Choroid plexus epithelial cell (primary cell): ENCODE data around the gene IGFBP3.

ENCODE experiments used
- DNase-seq: peaks from one replicate; pipeline ENCODE4 v3.0.0-alpha.2; 2010; ENCODE audit warnings: low read depth
- H3K4me3 ChIP-seq: 2 replicates; pipeline ENCODE4 v1.5.1; 2011; ENCODE audit warnings: low read depth, mild to moderate bottlenecking, control low read depth, low read length, moderate library complexity
- TF ChIP-seq, protein P1 (sequence below): conservative IDR thresholded peaks from 2 replicates; pipeline ENCODE4 v1.5.1; 2011; ENCODE audit warnings: low read depth, mild to moderate bottlenecking, control low read depth, inconsistent platforms, low read length, moderate library complexity

The IGFBP3 gene

DNA sequence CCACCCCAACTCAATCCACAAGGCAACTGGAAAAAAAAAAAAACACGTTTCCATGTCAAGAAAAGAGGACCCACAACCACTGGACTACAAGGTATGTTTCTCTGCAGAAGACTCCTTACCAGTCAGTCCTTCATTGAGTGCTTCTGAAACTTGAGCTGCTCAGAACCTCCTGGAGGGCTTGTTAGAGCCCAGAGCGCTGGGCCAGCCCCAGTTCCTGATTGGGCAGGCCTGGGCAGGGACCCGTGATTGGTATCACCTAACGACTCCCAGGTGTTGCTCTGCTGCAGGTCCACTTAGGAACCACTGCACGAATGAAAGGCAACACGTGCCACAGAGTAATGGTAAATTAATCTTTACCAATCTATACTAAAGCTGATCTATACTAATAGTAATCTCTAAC is 47.7 kb downstream of the IGFBP3 start:
- TF ChIP-seq, protein P1, sequence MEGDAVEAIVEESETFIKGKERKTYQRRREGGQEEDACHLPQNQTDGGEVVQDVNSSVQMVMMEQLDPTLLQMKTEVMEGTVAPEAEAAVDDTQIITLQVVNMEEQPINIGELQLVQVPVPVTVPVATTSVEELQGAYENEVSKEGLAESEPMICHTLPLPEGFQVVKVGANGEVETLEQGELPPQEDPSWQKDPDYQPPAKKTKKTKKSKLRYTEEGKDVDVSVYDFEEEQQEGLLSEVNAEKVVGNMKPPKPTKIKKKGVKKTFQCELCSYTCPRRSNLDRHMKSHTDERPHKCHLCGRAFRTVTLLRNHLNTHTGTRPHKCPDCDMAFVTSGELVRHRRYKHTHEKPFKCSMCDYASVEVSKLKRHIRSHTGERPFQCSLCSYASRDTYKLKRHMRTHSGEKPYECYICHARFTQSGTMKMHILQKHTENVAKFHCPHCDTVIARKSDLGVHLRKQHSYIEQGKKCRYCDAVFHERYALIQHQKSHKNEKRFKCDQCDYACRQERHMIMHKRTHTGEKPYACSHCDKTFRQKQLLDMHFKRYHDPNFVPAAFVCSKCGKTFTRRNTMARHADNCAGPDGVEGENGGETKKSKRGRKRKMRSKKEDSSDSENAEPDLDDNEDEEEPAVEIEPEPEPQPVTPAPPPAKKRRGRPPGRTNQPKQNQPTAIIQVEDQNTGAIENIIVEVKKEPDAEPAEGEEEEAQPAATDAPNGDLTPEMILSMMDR, result no peak
- DNase-seq, result no peak
- no peak overlapping the region for H3K4me3 ChIP-seq

DNA sequence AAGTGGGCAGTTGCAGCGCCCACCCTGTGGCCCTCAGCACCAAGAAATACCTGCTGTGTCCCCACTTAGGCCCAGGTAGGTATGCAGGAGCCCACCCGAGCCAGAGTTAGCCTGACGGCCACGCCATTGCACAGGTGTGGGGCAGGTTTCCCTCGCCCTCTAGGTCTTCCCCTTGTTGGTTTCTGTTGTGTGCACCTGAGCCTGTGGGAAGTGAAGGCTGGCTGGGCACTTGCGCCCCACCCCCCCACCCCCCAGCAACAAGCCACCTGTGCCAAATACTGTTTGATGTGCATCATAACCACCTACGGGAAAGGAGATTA is 48.1 kb downstream of the IGFBP3 start, which contains the start of gene CCDC201:
Gene CCDC201, minus strand, starts transcription at position 48 of the 320 bp plus-strand sequence. CDS start 75 bp downstream, outside the sequence.
- no peak for DNase-seq
- no peak within 1 kb of the TSS for H3K4me3 ChIP-seq
- TF ChIP-seq, protein P1, result no peak

DNA sequence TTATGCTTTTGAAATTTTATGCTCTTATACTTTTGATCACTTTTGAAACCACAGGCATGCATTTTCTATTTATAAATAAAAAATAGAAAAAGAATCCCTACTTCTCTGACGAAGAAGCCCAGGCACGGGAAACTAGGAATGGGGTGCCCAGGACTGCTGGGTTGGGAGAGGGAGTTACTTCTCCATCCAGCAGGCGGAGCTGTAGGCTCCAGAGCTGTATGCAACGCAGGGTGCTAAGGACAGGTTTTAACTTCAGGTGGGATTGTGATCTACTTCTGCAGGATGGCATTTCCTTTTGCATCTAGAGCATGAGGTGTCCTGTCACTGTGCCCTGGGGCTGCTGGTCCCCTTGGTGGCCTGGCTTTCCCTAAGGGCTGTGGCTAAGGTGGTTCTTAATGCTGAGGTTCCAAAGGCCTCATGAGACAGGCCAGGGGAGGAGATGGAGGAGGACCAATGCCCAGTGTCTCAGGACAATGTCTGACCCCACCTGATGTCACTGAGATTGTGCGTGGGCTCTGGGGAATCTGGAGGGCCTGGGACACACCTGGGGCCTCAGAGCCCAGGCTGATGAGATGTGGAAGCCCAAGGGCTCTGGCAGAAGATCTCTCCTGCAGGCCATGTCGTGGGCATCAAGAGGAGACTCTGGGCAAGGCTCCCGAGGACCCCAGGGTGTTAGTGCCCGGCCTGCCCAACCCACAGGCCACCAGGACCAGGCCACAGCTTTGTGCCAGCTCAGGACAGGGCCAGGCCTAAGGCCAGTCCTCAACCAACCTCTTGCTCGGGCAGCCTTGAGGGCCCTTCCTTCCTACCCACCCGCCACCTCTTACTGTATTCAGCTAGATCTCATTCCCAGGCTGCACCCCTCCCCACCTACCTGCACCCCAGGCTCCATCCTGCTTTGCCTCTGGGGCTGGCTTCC is 48.7 kb downstream of the IGFBP3 start:
- peak; percentile 48 for DNase-seq
- TF ChIP-seq, protein P1, result peak; percentile 87
- no peak overlapping the region for H3K4me3 ChIP-seq

DNA sequence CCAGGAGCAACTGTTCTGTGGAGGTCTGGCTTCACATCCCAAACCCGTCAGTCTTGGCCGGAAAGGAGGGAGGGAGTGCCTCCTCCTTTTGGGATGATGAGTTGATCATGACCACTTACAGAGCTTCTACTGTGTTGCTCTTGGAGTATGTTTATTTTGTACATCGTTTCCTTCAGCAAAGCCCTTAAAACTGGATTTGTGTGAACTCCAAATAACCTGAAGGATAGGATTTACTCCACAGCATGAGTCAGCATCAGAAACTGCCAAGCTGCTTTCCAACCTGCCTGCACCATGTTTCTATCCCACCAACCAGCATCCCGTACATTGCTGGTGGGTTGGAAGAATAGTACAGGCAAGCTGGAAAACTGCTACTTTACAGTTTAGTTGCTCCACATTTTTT is 51.6 kb downstream of the IGFBP3 start:
- TF ChIP-seq, protein P1, result no peak
- DNase-seq, result peak; percentile 47
- H3K4me3 ChIP-seq, result no peak overlapping the region

DNA sequence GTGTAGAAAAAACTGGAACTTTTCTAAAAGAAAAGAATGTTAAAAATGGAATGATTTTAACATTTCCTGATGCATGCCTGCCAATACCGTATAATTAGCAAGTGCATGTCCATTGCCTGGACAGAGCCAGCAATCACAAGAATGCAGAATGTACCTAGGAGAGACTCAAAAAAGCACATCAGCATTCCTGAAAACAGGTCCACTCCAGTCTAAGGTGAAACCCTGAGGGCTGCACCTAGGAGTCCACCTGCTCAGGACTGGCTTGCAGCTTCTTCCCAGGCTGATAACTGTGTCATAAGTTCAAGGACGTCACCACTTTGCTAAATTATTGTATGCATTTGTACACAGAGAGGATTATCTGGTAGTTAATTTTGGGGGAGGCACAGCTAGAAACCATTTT is 53.6 kb downstream of the IGFBP3 start:
- no peak overlapping the region for H3K4me3 ChIP-seq
- DNase-seq, result no peak
- TF ChIP-seq, protein P1, result no peak

DNA sequence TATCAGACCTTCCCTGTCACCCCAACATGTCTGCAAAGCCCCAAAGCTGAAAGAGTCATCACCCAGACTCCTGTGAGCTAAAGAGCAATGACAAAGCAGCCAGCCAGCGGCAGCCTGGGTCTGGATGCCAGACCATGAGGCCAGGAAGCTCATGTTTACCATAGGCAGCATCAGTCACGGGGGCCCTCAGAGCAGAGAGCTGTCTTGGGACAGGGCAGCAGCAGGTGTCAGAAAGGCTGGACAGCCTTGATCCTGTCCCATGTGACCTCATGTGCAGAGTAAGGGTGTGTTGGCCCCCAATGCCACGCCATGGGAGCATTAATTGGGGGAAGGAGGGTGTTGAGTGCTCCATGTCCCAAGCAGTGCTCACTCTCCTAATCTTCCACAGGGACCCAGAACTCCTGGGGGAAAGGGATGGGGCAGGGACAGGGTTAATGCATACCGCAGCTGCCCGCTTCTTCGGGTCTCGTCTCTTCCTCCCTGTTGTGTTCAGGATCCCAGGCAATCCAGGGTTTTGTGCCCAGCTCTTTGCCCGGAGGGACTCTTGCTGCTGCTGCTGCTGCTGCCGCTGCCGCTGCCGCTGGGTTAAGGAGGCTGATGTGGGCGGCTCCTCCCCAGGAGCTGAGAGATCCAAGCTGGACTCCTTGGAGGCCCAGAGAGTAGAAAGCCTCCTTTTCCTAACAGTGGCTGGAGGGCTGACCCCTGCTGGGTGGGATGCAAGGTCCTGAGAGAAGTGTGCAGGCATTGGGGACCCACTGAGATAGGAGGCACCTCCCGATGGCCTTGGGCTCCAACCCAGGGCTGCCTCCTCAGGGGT is 55.3 kb downstream of the IGFBP3 start:
- no peak for DNase-seq
- TF ChIP-seq, protein P1, result no peak
- no peak overlapping the region for H3K4me3 ChIP-seq
